GM21528 (cell line): ENCODE results near the gene MAPK7.

Experiments used
- ATAC-seq: cut with Tn5 transposase; IDR thresholded peaks from one replicate; pipeline ENCODE4 v1.9.1; 2021; ENCODE audit warnings: mild to moderate bottlenecking, moderate library complexity; ENCODE audit not compliant: unreplicated experiment, low FRiP score

The MAPK7 gene

GRCh38 chr17:19414396-19415280, 36.3 kb downstream of the MAPK7 start:
- ATAC-seq, result no peak

GRCh38 chr17:19415311-19415710, 37.0 kb downstream of the MAPK7 start:
- ATAC-seq, result no peak

GRCh38 chr17:19415806-19416775, 37.8 kb downstream of the MAPK7 start:
- ATAC-seq, result no peak

- ATAC-seq, result no peak
These were observed 39.3 kb downstream of the MAPK7 start for GRCh38 chr17:19417611-19418010.

- no peak for ATAC-seq
These were observed 40.1 kb downstream of the MAPK7 start for GRCh38 chr17:19418251-19418992.

- ATAC-seq, result no peak
These were observed 42.9 kb downstream of the MAPK7 start for GRCh38 chr17:19421219-19421618.

- ATAC-seq, result no peak
These were observed 43.6 kb downstream of the MAPK7 start for GRCh38 chr17:19421926-19422325.

- no peak for ATAC-seq
These were observed 46.9 kb downstream of the MAPK7 start for GRCh38 chr17:19424934-19425868.

- no peak for ATAC-seq
These were observed 48.3 kb downstream of the MAPK7 start for GRCh38 chr17:19426631-19427030.

- no peak for ATAC-seq
These were observed 53.4 kb downstream of the MAPK7 start for GRCh38 chr17:19431691-19432090.
